TTC549 (cell line): Measurements from ENCODE around the gene DCP1B.

Source experiments
- FAIRE-seq: peaks from 2 replicates; lab custom pipeline; 2012; peaks lifted over from hg19 to GRCh38; lab: Jason Lieb, UNC

DCP1B gene

GRCh38 chr12:1934831-1935230 is 69.4 kb downstream of the DCP1B start:
- FAIRE-seq: no peak

- no peak for FAIRE-seq
These were observed 70.2 kb downstream of the DCP1B start for GRCh38 chr12:1934068-1934467.

GRCh38 chr12:1933342-1934051 is 70.8 kb downstream of the DCP1B start:
- FAIRE-seq: no peak

GRCh38 chr12:1932264-1932777 is 71.9 kb downstream of the DCP1B start:
- FAIRE-seq: no peak

- no peak for FAIRE-seq
These were observed 72.6 kb downstream of the DCP1B start for GRCh38 chr12:1931642-1932041.

- no peak for FAIRE-seq
These were observed 73.3 kb downstream of the DCP1B start for GRCh38 chr12:1930803-1931597.

GRCh38 chr12:1929985-1930802 is 74.1 kb downstream of the DCP1B start:
- FAIRE-seq: no peak

- no peak for FAIRE-seq
These were observed 74.8 kb downstream of the DCP1B start for GRCh38 chr12:1929241-1929984.

GRCh38 chr12:1928439-1929121 is 75.7 kb downstream of the DCP1B start:
- no peak for FAIRE-seq

- no peak for FAIRE-seq
These were observed 76.4 kb downstream of the DCP1B start for GRCh38 chr12:1927751-1928351.

- no peak for FAIRE-seq
These were observed 77.1 kb downstream of the DCP1B start for GRCh38 chr12:1927051-1927680.

GRCh38 chr12:1926251-1926657 is 78.0 kb downstream of the DCP1B start:
- no peak for FAIRE-seq

GRCh38 chr12:1925684-1926006 is 78.6 kb downstream of the DCP1B start:
- no peak for FAIRE-seq

- FAIRE-seq: no peak
These were observed 79.1 kb downstream of the DCP1B start for GRCh38 chr12:1924996-1925683.

GRCh38 chr12:1922985-1923384 is 81.3 kb downstream of the DCP1B start:
- FAIRE-seq: no peak

- FAIRE-seq: no peak
These were observed 82.1 kb downstream of the DCP1B start for GRCh38 chr12:1922075-1922709.

GRCh38 chr12:1920971-1921370 is 83.3 kb downstream of the DCP1B start:
- FAIRE-seq: no peak

- FAIRE-seq: no peak
These were observed 83.8 kb downstream of the DCP1B start for GRCh38 chr12:1920436-1920835.

GRCh38 chr12:1919763-1920162 is 84.5 kb downstream of the DCP1B start:
- no peak for FAIRE-seq
